Measurements from ENCODE around the gene KCNJ16.

KCNJ16 gene

DNA sequence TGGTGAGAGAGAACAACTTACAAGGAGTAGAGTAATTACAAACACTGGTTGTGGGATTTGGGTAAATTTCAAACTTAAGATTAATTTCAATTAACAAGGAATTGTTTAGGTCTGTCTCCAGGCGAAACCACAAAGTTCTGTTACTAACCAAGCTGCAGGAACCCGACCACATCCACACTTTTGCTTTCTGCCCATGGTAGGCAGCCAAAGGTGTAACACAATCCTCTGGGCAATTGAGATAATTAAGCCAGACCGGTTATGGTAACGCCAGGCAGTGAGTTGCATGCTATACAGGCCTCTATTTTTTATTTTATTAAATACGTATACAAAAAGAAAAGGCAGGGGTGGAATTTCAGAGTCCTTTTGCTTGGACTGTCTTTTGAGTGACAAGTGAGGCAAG is 106.4 kb downstream of the KCNJ16 start:
- H3K4me1 ChIP-seq (ENCODE audit: insufficient read depth, low read length, poor library complexity, severe bottlenecking) = no peaks in the 10 kb centered on the region
- no peaks in the 10 kb centered on the region for H3K9me3 ChIP-seq (ENCODE audit: insufficient read depth, low read depth, low read length)
- no peak overlapping the region for H2AFZ ChIP-seq (ENCODE audit: low read length)
- no peak overlapping the region for H3K4me2 ChIP-seq (ENCODE audit: low read depth, low read length, poor library complexity, severe bottlenecking)
- no peaks in the 10 kb centered on the region for H3K9me2 ChIP-seq (replicated peaks; ENCODE audit: low read depth, low read length)
- H3K79me2 ChIP-seq (ENCODE audit: insufficient read depth, low read length) = no peaks in the 10 kb centered on the region
- no peak overlapping the region for H3K4me3 ChIP-seq (ENCODE audit: low read length, poor library complexity, severe bottlenecking)
- no peak overlapping the region for H3K9ac ChIP-seq (ENCODE audit: low read depth, low read length, poor library complexity, severe bottlenecking)
- H3F3A ChIP-seq (ENCODE audit: low read depth) = no peaks in the 10 kb centered on the region
- H3K27me3 ChIP-seq (ENCODE audit: insufficient read depth, low read length, poor library complexity, severe bottlenecking) = no peaks in the 10 kb centered on the region
- H4K20me1 ChIP-seq (ENCODE audit: insufficient read depth, low read length, poor library complexity, severe bottlenecking) = no peaks in the 10 kb centered on the region
- no peak for TF ChIP-seq EZH2phosphoT487 (IDR thresholded peaks at IDR 0.05; ENCODE audit: borderline replicate concordance)
- TF ChIP-seq, protein P1, sequence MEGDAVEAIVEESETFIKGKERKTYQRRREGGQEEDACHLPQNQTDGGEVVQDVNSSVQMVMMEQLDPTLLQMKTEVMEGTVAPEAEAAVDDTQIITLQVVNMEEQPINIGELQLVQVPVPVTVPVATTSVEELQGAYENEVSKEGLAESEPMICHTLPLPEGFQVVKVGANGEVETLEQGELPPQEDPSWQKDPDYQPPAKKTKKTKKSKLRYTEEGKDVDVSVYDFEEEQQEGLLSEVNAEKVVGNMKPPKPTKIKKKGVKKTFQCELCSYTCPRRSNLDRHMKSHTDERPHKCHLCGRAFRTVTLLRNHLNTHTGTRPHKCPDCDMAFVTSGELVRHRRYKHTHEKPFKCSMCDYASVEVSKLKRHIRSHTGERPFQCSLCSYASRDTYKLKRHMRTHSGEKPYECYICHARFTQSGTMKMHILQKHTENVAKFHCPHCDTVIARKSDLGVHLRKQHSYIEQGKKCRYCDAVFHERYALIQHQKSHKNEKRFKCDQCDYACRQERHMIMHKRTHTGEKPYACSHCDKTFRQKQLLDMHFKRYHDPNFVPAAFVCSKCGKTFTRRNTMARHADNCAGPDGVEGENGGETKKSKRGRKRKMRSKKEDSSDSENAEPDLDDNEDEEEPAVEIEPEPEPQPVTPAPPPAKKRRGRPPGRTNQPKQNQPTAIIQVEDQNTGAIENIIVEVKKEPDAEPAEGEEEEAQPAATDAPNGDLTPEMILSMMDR (conservative IDR thresholded peaks at IDR 0.05; ENCODE audit: low read length) = no peak
- H3K36me3 ChIP-seq (ENCODE audit: insufficient read depth, low read length) = no peaks in the 10 kb centered on the region

DNA sequence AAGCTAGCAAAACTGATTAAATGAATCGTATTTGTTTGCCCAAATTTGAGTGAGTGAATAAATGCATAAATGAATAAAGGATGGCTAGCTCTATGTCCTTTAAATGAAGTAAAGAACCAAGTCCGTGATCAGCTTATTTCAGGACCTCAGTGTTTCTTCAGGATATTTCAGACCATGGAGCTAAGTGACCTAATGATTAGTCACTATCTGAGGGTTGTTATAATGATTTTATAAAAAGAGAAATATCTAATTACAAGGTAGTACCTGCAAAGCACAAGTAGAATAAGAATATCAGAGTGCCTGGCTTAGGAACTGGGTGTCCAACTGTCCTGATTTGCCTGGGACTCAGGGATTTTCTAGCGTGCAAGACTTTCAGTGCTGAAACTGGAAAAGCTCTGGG is 106.8 kb downstream of the KCNJ16 start:
- H3K9me2 ChIP-seq (replicated peaks; ENCODE audit: low read depth, low read length) = no peaks in the 10 kb centered on the region
- no peaks in the 10 kb centered on the region for H3K36me3 ChIP-seq (ENCODE audit: insufficient read depth, low read length)
- no peak overlapping the region for H3K4me3 ChIP-seq (ENCODE audit: low read length, poor library complexity, severe bottlenecking)
- H3F3A ChIP-seq (ENCODE audit: low read depth) = no peaks in the 10 kb centered on the region
- no peaks in the 10 kb centered on the region for H3K79me2 ChIP-seq (ENCODE audit: insufficient read depth, low read length)
- no peaks in the 10 kb centered on the region for H3K27me3 ChIP-seq (ENCODE audit: insufficient read depth, low read length, poor library complexity, severe bottlenecking)
- H3K9me3 ChIP-seq (ENCODE audit: insufficient read depth, low read depth, low read length) = no peaks in the 10 kb centered on the region
- H2AFZ ChIP-seq (ENCODE audit: low read length) = no peak overlapping the region
- H3K4me2 ChIP-seq (ENCODE audit: low read depth, low read length, poor library complexity, severe bottlenecking) = no peak overlapping the region
- no peak for TF ChIP-seq EZH2phosphoT487 (IDR thresholded peaks at IDR 0.05; ENCODE audit: borderline replicate concordance)
- TF ChIP-seq, protein P1 (conservative IDR thresholded peaks at IDR 0.05; ENCODE audit: low read length) = no peak
- no peaks in the 10 kb centered on the region for H3K4me1 ChIP-seq (ENCODE audit: insufficient read depth, low read length, poor library complexity, severe bottlenecking)
- no peaks in the 10 kb centered on the region for H4K20me1 ChIP-seq (ENCODE audit: insufficient read depth, low read length, poor library complexity, severe bottlenecking)
- no peak overlapping the region for H3K9ac ChIP-seq (ENCODE audit: low read depth, low read length, poor library complexity, severe bottlenecking)

DNA sequence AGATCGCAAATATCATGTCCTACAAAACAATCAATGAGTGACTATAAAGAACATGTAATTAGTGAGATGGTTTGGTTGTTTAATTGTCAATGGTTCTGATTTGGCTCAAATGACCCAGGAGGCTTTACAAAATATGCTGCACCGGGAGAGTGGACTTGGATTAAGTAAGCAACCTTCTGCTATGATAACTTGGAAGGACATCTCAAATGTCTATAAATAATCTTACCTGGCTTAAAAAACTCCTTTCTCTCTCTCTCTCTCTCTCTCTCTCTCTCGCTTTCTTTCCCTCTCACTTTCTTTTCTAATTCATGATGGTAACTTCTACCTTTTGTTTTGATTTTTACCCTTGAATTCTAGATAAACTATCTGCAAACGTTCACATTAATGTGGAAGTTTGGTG is 108.5 kb downstream of the KCNJ16 start:
- H3K36me3 ChIP-seq (ENCODE audit: insufficient read depth, low read length) = no peaks in the 10 kb centered on the region
- H3K9me2 ChIP-seq (replicated peaks; ENCODE audit: low read depth, low read length) = no peaks in the 10 kb centered on the region
- H3F3A ChIP-seq (ENCODE audit: low read depth) = no peaks in the 10 kb centered on the region
- H3K4me1 ChIP-seq (ENCODE audit: insufficient read depth, low read length, poor library complexity, severe bottlenecking) = no peaks in the 10 kb centered on the region
- no peak overlapping the region for H3K4me2 ChIP-seq (ENCODE audit: low read depth, low read length, poor library complexity, severe bottlenecking)
- TF ChIP-seq, protein P1 (conservative IDR thresholded peaks at IDR 0.05; ENCODE audit: low read length) = no peak
- no peak for TF ChIP-seq EZH2phosphoT487 (IDR thresholded peaks at IDR 0.05; ENCODE audit: borderline replicate concordance)
- no peaks in the 10 kb centered on the region for H4K20me1 ChIP-seq (ENCODE audit: insufficient read depth, low read length, poor library complexity, severe bottlenecking)
- no peak overlapping the region for H3K9ac ChIP-seq (ENCODE audit: low read depth, low read length, poor library complexity, severe bottlenecking)
- no peak overlapping the region for H2AFZ ChIP-seq (ENCODE audit: low read length)
- H3K9me3 ChIP-seq (ENCODE audit: insufficient read depth, low read depth, low read length) = no peaks in the 10 kb centered on the region
- H3K79me2 ChIP-seq (ENCODE audit: insufficient read depth, low read length) = no peaks in the 10 kb centered on the region
- no peak overlapping the region for H3K4me3 ChIP-seq (ENCODE audit: low read length, poor library complexity, severe bottlenecking)
- H3K27me3 ChIP-seq (ENCODE audit: insufficient read depth, low read length, poor library complexity, severe bottlenecking) = no peaks in the 10 kb centered on the region

Data from Loucy (cell line).